Colonic mucosa (tissue), 4 donors: ENCODE data around the gene COPS9. TPM values are rescaled to one million over a fixed set of nuclear protein-coding genes. Genes with fewer than 3 reads are reported as not detected.

Source experiments
- DNase-seq: peaks from one replicate; pipeline ENCODE4 v3.0.0-alpha.2; 2020
- H3K27ac ChIP-seq: fragments of 200-600 bp; one replicate; pipeline ENCODE4 v1.8.0; 2021
- H3K27me3 ChIP-seq: fragments of 200-600 bp; one replicate; pipeline ENCODE4 v1.8.0; 2021
- H3K36me3 ChIP-seq: fragments of 200-600 bp; one replicate; pipeline ENCODE4 v1.8.0; 2021
- H3K4me1 ChIP-seq: fragments of 200-600 bp; one replicate; pipeline ENCODE4 v1.8.0; 2021; ENCODE audit warnings: mild to moderate bottlenecking
- H3K4me3 ChIP-seq: fragments of 200-600 bp; one replicate; pipeline ENCODE4 v1.8.0; 2021
- H3K9ac ChIP-seq, 2 donors: one replicate each; pipeline ENCODE4 v1.7.0; 2013; ENCODE audit warnings: control low read depth in 2 of 2, low read depth in 2 of 2, low read length in 2 of 2
- H3K9me3 ChIP-seq: fragments of 200-600 bp; one replicate; pipeline ENCODE4 v1.8.0; 2021
- CTCF ChIP-seq: fragments of 200-600 bp; IDR thresholded peaks from one replicate; pipeline ENCODE4 v1.8.0; 2022; ENCODE audit warnings: antibody characterized with exemption, mild to moderate bottlenecking
- intact Hi-C: fragments of 100-400 bp; cut with DNase I; formaldehyde crosslinking; loops from one replicate; pipeline ENCODE4 v1.14.1; 2022
- total RNA-seq, 2 donors: library from RNA; stranded (reverse); fragmentation: NEBNext Ultra II Directional in 1 of 2; extraction: Animal tissue kit (Norgen Biotek cat#: 25700) in 1 of 2; gene quantifications; one replicate each; pipeline ENCODE4 v1.2.1, GENCODE V29; 2021
- donor health status: healthy.
- donor health status: DM: no; HTN: no; CAD: no.
- donor health status: DM: no; HTN: no; CAD: no.

Gene COPS9
- total RNA-seq, 2 donors from 2014 or later = 119 to 169 TPM

- H3K4me1 ChIP-seq = no peaks in the 10 kb centered on the region
- no peaks in the 10 kb centered on the region for H3K36me3 ChIP-seq
- intact Hi-C loops = no loop called here
- no peak for TF ChIP-seq CTCF
- no peaks in the 10 kb centered on the region for H3K9me3 ChIP-seq
- no peak for DNase-seq
- H3K27ac ChIP-seq = no peak overlapping the region
- H3K9ac ChIP-seq = no peak overlapping the region
- no peaks in the 10 kb centered on the region for H3K27me3 ChIP-seq
- H3K4me3 ChIP-seq = no peak overlapping the region
These were observed 36.2 kb upstream of the COPS9 start for GRCh38 chr2:240172071-240172895.

- Histone ChIP-seq H3K4me1 (no peaks in the 10 kb centered on the region), H3K36me3 (no peaks in the 10 kb centered on the region), H3K27ac (no peak overlapping the region), H3K9ac (no peak overlapping the region), H3K9me3 (no peaks in the 10 kb centered on the region), H3K4me3 (no peak overlapping the region), H3K27me3 (no peaks in the 10 kb centered on the region)
- intact Hi-C loops = no loop called here
- no peak for TF ChIP-seq CTCF
- DNase-seq = no peak
These were observed 34.8 kb upstream of the COPS9 start for GRCh38 chr2:240170883-240171282.

GRCh38 chr2:240170354-240170735 lies 34.2 kb upstream of the COPS9 start:
- no peak for DNase-seq
- H3K4me1 ChIP-seq = no peaks in the 10 kb centered on the region
- no peaks in the 10 kb centered on the region for H3K9me3 ChIP-seq
- H3K27me3 ChIP-seq = no peaks in the 10 kb centered on the region
- H3K36me3 ChIP-seq = no peaks in the 10 kb centered on the region
- H3K4me3 ChIP-seq = no peak overlapping the region
- H3K9ac ChIP-seq = no peak overlapping the region
- intact Hi-C loops = no loop called here
- no peak overlapping the region for H3K27ac ChIP-seq
- TF ChIP-seq CTCF = no peak

GRCh38 chr2:240169486-240170353 lies 33.6 kb upstream of the COPS9 start:
- intact Hi-C loops = no loop called here
- Histone ChIP-seq H3K36me3 (no peaks in the 10 kb centered on the region), H3K27me3 (no peaks in the 10 kb centered on the region), H3K9me3 (no peaks in the 10 kb centered on the region), H3K27ac (no peak overlapping the region), H3K4me1 (no peaks in the 10 kb centered on the region), H3K4me3 (no peak overlapping the region), H3K9ac (no peak overlapping the region)
- TF ChIP-seq CTCF = no peak
- DNase-seq = no peak

- no peak overlapping the region for H3K27ac ChIP-seq
- H3K36me3 ChIP-seq = no peaks in the 10 kb centered on the region
- H3K4me1 ChIP-seq = no peaks in the 10 kb centered on the region
- no peak overlapping the region for H3K4me3 ChIP-seq
- H3K9ac ChIP-seq = no peak overlapping the region
- intact Hi-C loops = no loop called here
- no peaks in the 10 kb centered on the region for H3K27me3 ChIP-seq
- no peak for DNase-seq
- no peak for TF ChIP-seq CTCF
- H3K9me3 ChIP-seq = no peaks in the 10 kb centered on the region
These were observed 32.6 kb upstream of the COPS9 start for GRCh38 chr2:240168546-240169361.
